Stimulated activated CD8-positive, alpha-beta memory T cell treated with anti-CD3 and anti-CD28 coated beads, Interleukin-15, amount 100 ng/mL, for 48 hours (primary cell): Measurements from ENCODE around the gene MAP3K5.

Experiments used
- DNase-seq, 2 donors: peaks; one replicate each; pipeline ENCODE4 v3.0.0-alpha.2; 2020; ENCODE audit warnings: low read depth in 2 of 2

The MAP3K5 gene

GRCh38 chr6:136517582-136517981 lies 274.7 kb downstream of the MAP3K5 start:
- DNase-seq = no peak

- DNase-seq = no peak
These were observed 275.3 kb downstream of the MAP3K5 start for GRCh38 chr6:136517002-136517401.

- DNase-seq = no peak
These were observed 277.7 kb downstream of the MAP3K5 start for GRCh38 chr6:136514591-136514990.

- no peak for DNase-seq
These were observed 280.4 kb downstream of the MAP3K5 start for GRCh38 chr6:136511926-136512325.

GRCh38 chr6:136511397-136511796 lies 280.9 kb downstream of the MAP3K5 start:
- no peak for DNase-seq

- peak in 1 of 2 donors; percentile 13 for DNase-seq
These were observed 281.5 kb downstream of the MAP3K5 start for GRCh38 chr6:136510782-136511181.

- no peak for DNase-seq
These were observed 282.0 kb downstream of the MAP3K5 start for GRCh38 chr6:136510299-136510698.

- DNase-seq = no peak
These were observed 283.4 kb downstream of the MAP3K5 start for GRCh38 chr6:136508725-136509392.
